GM23338 (cell line): Measurements from ENCODE around the gene ATP2A3.

Source experiments
- EZH2 ChIP-seq: fragments of 200-600 bp; sonication (generic); IDR thresholded peaks from one replicate; pipeline ENCODE4 v1.8.0; 2017; ENCODE audit warnings: antibody characterized with exemption, mild to moderate bottlenecking, low read depth; ENCODE audit not compliant: unreplicated experiment
- TF ChIP-seq, protein P1 (sequence below), 2 experiments: fragments of 200-600 bp in 1 of 2; sonication (generic) in 1 of 2; conservative IDR thresholded peaks; 2 replicates each; pipeline versions ENCODE4 v1.5.1 to v1.6.1; 2016 to 2017; ENCODE audit warnings: antibody characterized with exemption in 2 of 2, low read depth in 2 of 2, mild to moderate bottlenecking in 2 of 2, moderate library complexity in 1 of 2
- TF ChIP-seq, protein P2 (sequence below): IDR thresholded peaks from one replicate; pipeline ENCODE4 v1.6.1; 2018; ENCODE audit warnings: antibody characterized with exemption; ENCODE audit not compliant: unreplicated experiment

DNA sequence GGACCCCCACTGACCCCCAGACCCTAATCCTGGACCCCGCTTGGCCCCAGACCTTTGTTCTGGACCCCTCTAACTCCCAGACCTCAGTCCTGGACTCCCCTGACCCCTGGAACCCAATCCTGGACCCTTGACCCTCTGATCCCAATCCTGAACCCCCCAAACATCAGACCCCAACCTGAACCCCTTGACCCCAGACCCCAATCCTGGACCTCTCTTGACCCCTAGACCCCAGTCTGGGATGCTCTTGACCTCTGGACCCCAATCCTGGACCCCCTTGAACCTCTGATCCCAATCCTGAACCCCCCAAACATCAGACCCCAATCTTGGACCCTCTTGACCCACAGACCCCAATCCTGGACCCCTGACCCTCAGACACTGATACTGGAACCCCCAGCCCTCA, 34.5 kb downstream of the ATP2A3 start:
- TF ChIP-seq, protein P1, sequence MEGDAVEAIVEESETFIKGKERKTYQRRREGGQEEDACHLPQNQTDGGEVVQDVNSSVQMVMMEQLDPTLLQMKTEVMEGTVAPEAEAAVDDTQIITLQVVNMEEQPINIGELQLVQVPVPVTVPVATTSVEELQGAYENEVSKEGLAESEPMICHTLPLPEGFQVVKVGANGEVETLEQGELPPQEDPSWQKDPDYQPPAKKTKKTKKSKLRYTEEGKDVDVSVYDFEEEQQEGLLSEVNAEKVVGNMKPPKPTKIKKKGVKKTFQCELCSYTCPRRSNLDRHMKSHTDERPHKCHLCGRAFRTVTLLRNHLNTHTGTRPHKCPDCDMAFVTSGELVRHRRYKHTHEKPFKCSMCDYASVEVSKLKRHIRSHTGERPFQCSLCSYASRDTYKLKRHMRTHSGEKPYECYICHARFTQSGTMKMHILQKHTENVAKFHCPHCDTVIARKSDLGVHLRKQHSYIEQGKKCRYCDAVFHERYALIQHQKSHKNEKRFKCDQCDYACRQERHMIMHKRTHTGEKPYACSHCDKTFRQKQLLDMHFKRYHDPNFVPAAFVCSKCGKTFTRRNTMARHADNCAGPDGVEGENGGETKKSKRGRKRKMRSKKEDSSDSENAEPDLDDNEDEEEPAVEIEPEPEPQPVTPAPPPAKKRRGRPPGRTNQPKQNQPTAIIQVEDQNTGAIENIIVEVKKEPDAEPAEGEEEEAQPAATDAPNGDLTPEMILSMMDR (conservative IDR thresholded peaks at IDR 0.05; ENCODE audit: low read depth in 2 of 2): no peak
- TF ChIP-seq, protein P2, sequence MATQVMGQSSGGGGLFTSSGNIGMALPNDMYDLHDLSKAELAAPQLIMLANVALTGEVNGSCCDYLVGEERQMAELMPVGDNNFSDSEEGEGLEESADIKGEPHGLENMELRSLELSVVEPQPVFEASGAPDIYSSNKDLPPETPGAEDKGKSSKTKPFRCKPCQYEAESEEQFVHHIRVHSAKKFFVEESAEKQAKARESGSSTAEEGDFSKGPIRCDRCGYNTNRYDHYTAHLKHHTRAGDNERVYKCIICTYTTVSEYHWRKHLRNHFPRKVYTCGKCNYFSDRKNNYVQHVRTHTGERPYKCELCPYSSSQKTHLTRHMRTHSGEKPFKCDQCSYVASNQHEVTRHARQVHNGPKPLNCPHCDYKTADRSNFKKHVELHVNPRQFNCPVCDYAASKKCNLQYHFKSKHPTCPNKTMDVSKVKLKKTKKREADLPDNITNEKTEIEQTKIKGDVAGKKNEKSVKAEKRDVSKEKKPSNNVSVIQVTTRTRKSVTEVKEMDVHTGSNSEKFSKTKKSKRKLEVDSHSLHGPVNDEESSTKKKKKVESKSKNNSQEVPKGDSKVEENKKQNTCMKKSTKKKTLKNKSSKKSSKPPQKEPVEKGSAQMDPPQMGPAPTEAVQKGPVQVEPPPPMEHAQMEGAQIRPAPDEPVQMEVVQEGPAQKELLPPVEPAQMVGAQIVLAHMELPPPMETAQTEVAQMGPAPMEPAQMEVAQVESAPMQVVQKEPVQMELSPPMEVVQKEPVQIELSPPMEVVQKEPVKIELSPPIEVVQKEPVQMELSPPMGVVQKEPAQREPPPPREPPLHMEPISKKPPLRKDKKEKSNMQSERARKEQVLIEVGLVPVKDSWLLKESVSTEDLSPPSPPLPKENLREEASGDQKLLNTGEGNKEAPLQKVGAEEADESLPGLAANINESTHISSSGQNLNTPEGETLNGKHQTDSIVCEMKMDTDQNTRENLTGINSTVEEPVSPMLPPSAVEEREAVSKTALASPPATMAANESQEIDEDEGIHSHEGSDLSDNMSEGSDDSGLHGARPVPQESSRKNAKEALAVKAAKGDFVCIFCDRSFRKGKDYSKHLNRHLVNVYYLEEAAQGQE: no peak
- no peak for TF ChIP-seq EZH2
